Upper lobe of left lung (tissue), 4 donors: Measurements from ENCODE around the gene TPTE2.
"Not testable (repeated sequence)": the region's sequence is repeated elsewhere in the genome, so short reads cannot be mapped to it uniquely, and the experiment has no call there.

ENCODE experiments used
- CTCF ChIP-seq, 6 experiments: fragments of 450-650 bp in 4 of 6; fragments of 200-600 bp in 2 of 6; sonication (generic) in 2 of 6; IDR thresholded peaks; one replicate each; pipeline ENCODE4 v1.5.1; 2016 to 2019; ENCODE audit warnings: antibody characterized with exemption in 6 of 6
- EP300 ChIP-seq, 4 donors: sonication (generic); formaldehyde crosslinking; IDR thresholded peaks; one replicate each; pipeline ENCODE4 v1.5.1; 2017; ENCODE audit warnings: antibody characterized with exemption in 4 of 4, control low read depth in 2 of 4
- POLR2AphosphoS5 ChIP-seq, 2 donors: sonication (generic); formaldehyde crosslinking; IDR thresholded peaks; one replicate each; pipeline ENCODE4 v1.5.1; 2017; ENCODE audit warnings: antibody characterized with exemption in 2 of 2

GRCh38 chr13:19382746-19383511 is 178.4 kb downstream of the TPTE2 start:
- TF ChIP-seq EP300, CTCF, POLR2AphosphoS5 (IDR thresholded peaks at IDR 0.05): not testable (repeated sequence)
